Renal cortex interstitium (tissue), 11 donors: ENCODE measurements around the gene GRB2. TPM values are rescaled to one million over a fixed set of nuclear protein-coding genes. Genes with fewer than 3 reads are reported as not detected.

Source experiments
- DNase-seq, 11 donors: peaks; one replicate each; pipeline ENCODE4 v3.0.0-alpha.2; 2013; ENCODE audit warnings: low read depth in 9 of 11, low spot score in 4 of 11; ENCODE audit errors: extremely low read depth in 1 of 11
- polyA plus RNA-seq, 3 donors: library from polyadenylated mRNA; unstranded; fragments of 120-200 nt; gene quantifications; one replicate each; pipeline ENCODE4 v1.2.1, GENCODE V29; 2013; ENCODE audit not compliant: insufficient read length in 3 of 3

GRB2 gene
- polyA plus RNA-seq, 3 donors = 94.8 to 103 (median 102) TPM

DNA sequence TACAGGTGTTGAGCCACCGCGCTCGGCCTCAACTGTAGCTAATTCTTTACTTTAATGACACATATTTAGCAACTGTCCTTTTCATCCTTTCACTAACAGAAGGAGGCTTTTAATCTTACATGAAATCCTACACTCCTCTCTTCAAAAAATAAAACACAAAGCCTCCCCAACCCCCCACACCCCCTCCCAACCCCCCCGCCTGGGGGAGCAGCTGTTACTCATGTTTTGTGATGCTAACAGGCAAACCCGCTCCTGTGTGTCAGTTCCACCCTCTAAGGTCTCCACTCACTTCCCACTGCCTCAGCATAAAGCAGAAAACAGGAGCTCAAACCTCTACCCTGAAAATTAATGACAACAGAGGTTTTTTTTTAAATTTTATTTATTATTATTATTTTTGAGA is 60.8 kb downstream of the GRB2 start:
- DNase-seq = no peak

DNA sequence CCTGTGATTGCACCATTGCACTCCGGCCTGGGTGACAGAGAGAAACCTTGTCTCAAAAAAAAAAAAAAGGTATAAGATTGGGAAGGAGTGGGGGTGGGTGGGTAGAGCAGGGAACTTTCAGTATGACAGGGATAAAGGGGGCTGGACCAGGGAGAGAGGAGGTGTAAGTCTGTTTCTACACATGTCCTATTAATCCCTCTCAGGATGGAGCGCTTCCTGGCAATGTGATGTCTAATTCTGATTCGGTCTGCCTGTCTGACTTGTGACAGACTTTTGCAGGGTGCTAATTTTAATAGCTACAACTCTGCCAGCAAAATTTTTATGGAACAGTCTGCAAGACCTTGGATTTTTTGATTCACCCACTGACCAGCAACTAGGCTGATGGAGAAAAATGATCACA is 62.5 kb downstream of the GRB2 start:
- DNase-seq = no peak

DNA sequence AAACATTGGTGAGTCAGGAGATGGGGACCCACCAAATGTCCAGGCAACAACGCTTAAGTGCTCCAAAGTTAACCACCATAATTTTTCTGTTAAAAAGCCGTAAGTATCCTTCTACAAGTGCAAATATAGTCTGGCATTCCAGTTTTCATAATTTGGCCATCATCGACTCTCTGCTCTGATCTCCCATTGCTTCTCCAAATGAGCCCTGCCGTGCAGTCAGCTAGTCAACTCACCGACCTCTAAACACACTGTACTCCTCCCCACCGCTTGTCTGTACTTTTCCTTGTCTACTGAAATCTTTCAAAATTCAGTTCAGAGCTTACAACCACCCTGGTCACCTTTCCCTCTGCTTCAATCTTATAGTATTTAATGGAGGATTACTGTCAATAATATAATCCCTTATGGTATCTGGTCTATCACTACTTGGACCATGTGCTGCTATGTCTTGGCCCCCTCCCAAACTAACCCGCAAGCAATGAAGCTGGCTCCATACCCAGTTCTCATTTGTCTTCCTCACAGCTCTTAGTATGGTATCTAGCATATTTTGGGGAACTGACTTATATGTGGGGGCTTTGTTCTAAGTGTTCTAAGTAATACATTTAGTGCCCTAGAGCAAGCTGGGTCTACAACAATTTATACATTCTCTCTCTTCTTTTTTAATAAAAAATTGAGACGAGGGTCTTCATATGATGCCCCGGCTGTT is 63.5 kb downstream of the GRB2 start:
- DNase-seq = no peak

DNA sequence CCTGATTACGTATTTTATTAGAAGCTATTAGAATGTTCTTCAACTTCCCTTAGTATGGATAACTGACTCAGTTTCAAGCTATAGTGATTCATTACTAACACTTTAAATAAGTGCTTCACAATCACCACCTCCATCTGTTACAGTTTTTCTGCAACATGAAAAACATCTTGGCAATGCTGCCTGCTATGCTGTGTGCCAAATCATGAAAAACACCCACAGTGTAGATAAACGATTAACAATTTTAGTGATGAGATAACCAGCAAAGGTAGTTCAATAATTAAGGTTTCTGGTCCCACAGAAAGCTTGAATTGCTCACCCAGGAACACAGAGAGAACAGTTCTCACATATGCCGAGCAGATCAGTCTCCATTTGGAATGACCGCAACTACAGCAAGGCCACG is 64.8 kb downstream of the GRB2 start:
- DNase-seq = no peak

- DNase-seq = no peak
These were observed 65.5 kb downstream of the GRB2 start for GRCh38 chr17:75339971-75340370.

GRCh38 chr17:75338335-75338734 is 67.1 kb downstream of the GRB2 start:
- no peak for DNase-seq

- no peak for DNase-seq
These were observed 70.2 kb downstream of the GRB2 start for GRCh38 chr17:75335315-75335714.

- DNase-seq = no peak
These were observed 70.8 kb downstream of the GRB2 start for GRCh38 chr17:75334723-75335122.

GRCh38 chr17:75331671-75332070 is 73.8 kb downstream of the GRB2 start:
- DNase-seq = no peak

DNA sequence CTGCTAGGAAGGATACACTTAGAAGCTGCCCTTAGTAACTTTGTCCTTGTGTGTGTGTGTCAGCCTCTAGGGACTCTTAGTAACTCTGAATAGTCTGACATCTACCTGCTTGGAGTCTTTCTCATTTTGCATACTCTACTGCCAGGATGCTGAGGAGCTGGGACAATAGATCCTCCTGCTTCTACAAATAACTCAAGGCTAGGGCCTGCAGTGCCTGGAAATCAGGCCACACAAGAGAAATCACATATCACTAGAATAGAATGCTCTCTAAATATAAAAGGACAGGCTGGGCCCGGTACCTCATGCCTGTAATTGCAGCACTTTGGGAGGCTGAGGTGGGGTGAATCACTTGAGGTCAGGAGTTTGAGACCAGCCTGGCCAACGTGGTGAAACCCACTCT is 77.7 kb downstream of the GRB2 start:
- no peak for DNase-seq

GRCh38 chr17:75326226-75326848 is 79.1 kb downstream of the GRB2 start:
- DNase-seq = no peak

DNA sequence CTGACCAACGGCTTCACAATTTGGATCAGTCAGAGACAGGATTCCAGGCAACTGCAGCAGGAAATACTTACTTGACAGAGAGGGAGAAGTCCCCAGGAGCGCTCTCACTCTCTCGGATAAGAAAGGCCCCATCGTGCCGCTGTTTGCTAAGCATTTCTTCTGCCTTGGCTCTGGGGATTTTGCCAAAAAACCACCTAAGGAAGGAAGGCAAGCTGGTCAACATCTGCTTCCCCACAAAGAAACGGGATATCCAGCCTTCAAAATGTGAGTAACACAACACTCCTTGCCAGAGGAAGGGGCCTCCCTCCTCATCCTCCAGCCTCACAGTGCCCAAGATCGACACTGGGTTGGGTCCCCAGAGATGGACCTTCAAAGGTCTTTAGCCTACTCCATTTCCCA is 79.7 kb downstream of the GRB2 start:
- DNase-seq = no peak

DNA sequence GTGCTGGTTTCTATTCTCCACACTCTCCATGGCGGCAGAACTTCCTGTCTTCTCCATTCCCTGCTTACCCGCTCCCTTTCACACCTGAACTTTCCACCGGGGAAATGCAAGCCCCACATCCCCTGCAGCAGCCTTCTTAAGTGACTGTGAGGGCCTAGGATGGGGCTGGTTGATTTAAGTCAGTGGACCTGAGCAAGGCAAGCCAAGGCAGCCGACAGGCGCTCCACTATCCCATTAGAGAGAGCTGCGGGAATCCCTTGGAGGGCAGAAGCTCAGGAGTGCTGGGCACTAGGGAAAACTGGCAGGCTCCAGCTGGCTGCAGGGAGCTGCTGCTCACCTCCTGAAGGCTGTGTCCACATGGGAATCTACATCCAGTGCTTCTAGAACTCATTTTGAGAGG is 80.1 kb downstream of the GRB2 start:
- no peak for DNase-seq

- DNase-seq = no peak
These were observed 84.0 kb downstream of the GRB2 start for GRCh38 chr17:75321506-75321905.

DNA sequence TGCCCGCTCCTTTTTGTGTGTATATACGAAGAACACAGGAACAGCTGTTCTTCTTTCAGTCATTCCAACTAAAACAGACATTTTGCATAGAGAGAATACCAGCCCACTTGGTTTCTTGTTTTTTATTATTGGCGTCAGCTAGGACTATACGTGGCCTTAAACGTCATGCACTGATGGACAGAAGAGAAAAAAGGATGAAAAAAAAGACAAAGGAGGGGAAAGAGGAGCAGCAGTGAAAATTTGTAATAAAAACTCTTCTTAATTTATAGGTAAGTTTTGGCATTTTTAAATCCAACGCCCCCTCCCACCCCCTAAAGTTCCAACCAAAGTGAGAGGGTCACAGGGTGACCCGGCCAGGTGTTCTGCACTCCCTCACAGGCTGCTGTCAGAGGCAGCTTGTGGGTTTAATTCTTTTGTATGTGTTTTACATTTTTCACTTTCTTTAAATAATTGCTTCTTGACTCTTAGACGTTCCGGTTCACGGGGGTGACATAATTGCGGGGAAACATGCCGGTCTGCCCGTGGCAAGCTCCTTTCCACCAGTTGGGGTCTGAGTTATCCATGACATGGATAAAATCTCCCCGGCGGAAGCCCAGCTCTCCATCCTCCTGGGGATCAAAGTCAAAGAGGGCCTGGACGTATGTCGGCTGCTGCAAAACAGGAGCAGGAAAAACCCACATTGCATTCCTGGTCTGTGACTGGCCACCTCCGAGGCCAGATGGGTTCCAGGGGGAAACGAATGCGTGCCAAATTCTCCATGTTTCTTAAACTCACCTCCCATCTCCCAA is 85.4 kb downstream of the GRB2 start:
- DNase-seq = peak in 1 of 11 donors; percentile 7

GRCh38 chr17:75318615-75319222 is 86.8 kb downstream of the GRB2 start:
- no peak for DNase-seq

GRCh38 chr17:75318211-75318610 is 87.3 kb downstream of the GRB2 start:
- no peak for DNase-seq

GRCh38 chr17:75317671-75318070 is 87.8 kb downstream of the GRB2 start:
- no peak for DNase-seq

DNA sequence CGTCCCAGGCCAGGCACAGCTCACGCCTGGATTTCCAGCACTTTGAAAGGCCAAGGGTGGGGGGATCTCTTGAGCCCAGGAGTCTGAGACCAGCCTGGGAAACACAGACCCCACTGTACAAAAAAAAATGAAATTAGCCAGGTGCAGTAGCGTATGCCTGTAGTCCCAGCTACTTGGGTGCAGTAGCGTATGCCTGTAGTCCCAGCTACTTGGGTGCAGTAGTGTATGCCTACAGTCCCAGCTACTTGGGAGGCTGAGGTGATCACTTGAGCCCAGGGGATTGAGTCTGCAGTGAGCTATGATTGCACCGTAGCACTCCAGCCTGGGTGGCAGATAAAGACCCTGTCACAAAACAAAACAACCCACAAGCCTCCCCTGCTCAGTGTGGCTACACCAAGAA is 89.2 kb downstream of the GRB2 start:
- no peak for DNase-seq
